ENCODE results near the gene CDH24. TPM values are rescaled to one million over a fixed set of nuclear protein-coding genes. Genes with fewer than 3 reads are reported as not detected.

Gene CDH24
- total RNA-seq, 1 donor from 2014 or later: 5.9 TPM

GRCh38 chr14:23000860-23001259, 56.5 kb downstream of the CDH24 start:
- Histone ChIP-seq H3K4me3 (ENCODE audit: low read depth, low read length) (no peak overlapping the region), H3K27me3 (ENCODE audit: control insufficient read depth, insufficient read depth, low read length) (no peaks in the 10 kb centered on the region), H3K36me3 (ENCODE audit: control insufficient read depth, insufficient read depth, low read length) (no peaks in the 10 kb centered on the region)
- no peak for DNase-seq (ENCODE audit: low read depth)
- no peak for TF ChIP-seq CTCF (IDR thresholded peaks at IDR 0.05; ENCODE audit: insufficient read depth, low read length, poor library complexity, severe bottlenecking)

GRCh38 chr14:22998329-22999012, 58.8 kb downstream of the CDH24 start:
- Histone ChIP-seq H3K27me3 (ENCODE audit: control insufficient read depth, insufficient read depth, low read length) (no peaks in the 10 kb centered on the region), H3K36me3 (ENCODE audit: control insufficient read depth, insufficient read depth, low read length) (no peaks in the 10 kb centered on the region), H3K4me3 (ENCODE audit: low read depth, low read length) (no peak overlapping the region)
- DNase-seq (ENCODE audit: low read depth): no peak
- no peak for TF ChIP-seq CTCF (IDR thresholded peaks at IDR 0.05; ENCODE audit: insufficient read depth, low read length, poor library complexity, severe bottlenecking)

GRCh38 chr14:22997676-22998323, 59.5 kb downstream of the CDH24 start:
- no peak for TF ChIP-seq CTCF (IDR thresholded peaks at IDR 0.05; ENCODE audit: insufficient read depth, low read length, poor library complexity, severe bottlenecking)
- H3K36me3 ChIP-seq (ENCODE audit: control insufficient read depth, insufficient read depth, low read length): no peaks in the 10 kb centered on the region

More at GRCh38 chr14:22997676-22998323, 59.5 kb downstream of the CDH24 start:
- H3K27me3 ChIP-seq (ENCODE audit: control insufficient read depth, insufficient read depth, low read length): no peaks in the 10 kb centered on the region
- no peak for DNase-seq (ENCODE audit: low read depth)
- H3K4me3 ChIP-seq (ENCODE audit: low read depth, low read length): no peak overlapping the region

Other genes starting within 250 kb of the CDH24 start
- 6.8 and 10.0 TPM in 2 replicates for gene SLC7A7, start 242.1 kb downstream of the CDH24 start, total RNA-seq
- 102 and 362 TPM in 2 replicates for gene MRPL52, start 227.6 kb downstream of the CDH24 start, total RNA-seq
- gene MMP14, start 220.9 kb downstream of the CDH24 start, total RNA-seq: 650 and 669 TPM in 2 replicates
- gene LRP10, start 185.8 kb downstream of the CDH24 start, total RNA-seq: 124 and 150 TPM in 2 replicates
- gene REM2, start 174.3 kb downstream of the CDH24 start, total RNA-seq: 0.48 and 1.2 TPM in 2 replicates
- 96.1 and 146 TPM in 2 replicates for gene RBM23, start 138.4 kb downstream of the CDH24 start, total RNA-seq
- 94.0 and 107 TPM in 2 replicates for gene PRMT5, start 128.1 kb downstream of the CDH24 start, total RNA-seq
- gene HAUS4, start 100.4 kb downstream of the CDH24 start, total RNA-seq: 31.7 and 36.5 TPM in 2 replicates
- gene AJUBA, start 75.0 kb downstream of the CDH24 start, total RNA-seq: 87.2 and 90.8 TPM in 2 replicates
- 8.4 and 9.7 TPM in 2 replicates for gene C14orf93, start 47.4 kb downstream of the CDH24 start, total RNA-seq
- 199 and 244 TPM in 2 replicates for gene PSMB5, start 22.6 kb downstream of the CDH24 start, total RNA-seq
- not detected in 2 replicates for gene PSMB11, start 15.3 kb downstream of the CDH24 start, total RNA-seq
- gene ACIN1, start 37.6 kb upstream of the CDH24 start, total RNA-seq: 72.6 and 83.4 TPM in 2 replicates
- 27.5 and 33.3 TPM in 2 replicates for gene C14orf119, start 38.0 kb upstream of the CDH24 start, total RNA-seq
- gene CIROP, start 47.5 kb upstream of the CDH24 start, total RNA-seq: not detected in 2 replicates
- not detected in 2 replicates for gene CEBPE, start 61.7 kb upstream of the CDH24 start, total RNA-seq
- gene SLC7A8, start 126.1 kb upstream of the CDH24 start, total RNA-seq: 2.3 and 3.5 TPM in 2 replicates
- gene RNF212B, start 180.4 kb upstream of the CDH24 start, total RNA-seq: not detected in 2 replicates
- gene HOMEZ, start 228.6 kb upstream of the CDH24 start, total RNA-seq: 11.9 and 24.3 TPM in 2 replicates
- gene PPP1R3E, start 245.3 kb upstream of the CDH24 start, total RNA-seq: 2.5 and 2.9 TPM in 2 replicates
- gene BCL2L2, start 249.3 kb upstream of the CDH24 start, total RNA-seq: 16.2 and 21.3 TPM in 2 replicates